ENCODE results near the gene KCNE4. TPM values are rescaled to one million over a fixed set of nuclear protein-coding genes. Genes with fewer than 3 reads are reported as not detected.

KCNE4 gene
- total and polyA plus RNA-seq, 8 donors, result 0.75 to 25.2 (median 2.2) TPM

- no peak for FAIRE-seq
- H3K27ac ChIP-seq, result peak overlapping the region; percentile 3 to 65 (median 65)
- 25 to 32% methylated on average over 7 of the region's 7 CpGs for WGBS, 2 donors
Observed at GRCh38 chr2:223093436-223094241, 41.6 kb downstream of the KCNE4 start.

DNA sequence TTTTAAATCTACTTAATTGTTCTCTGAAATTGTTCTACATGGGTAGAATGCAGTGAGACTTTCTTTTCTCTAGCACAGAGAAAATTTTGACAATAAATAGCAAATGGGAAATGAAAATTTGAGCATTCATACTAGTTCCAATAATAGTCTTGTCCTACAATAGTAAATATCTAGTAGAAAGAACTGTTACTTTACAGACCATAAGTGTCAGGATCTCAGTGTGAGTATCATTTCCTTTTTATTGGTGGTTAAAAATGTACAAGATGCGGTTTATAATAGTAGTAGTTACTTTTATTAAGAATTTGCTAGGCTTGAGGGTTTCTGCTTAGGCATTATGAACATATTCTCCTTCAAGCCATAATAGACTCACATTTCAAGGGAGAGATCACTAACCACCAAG lies 43.2 kb downstream of the KCNE4 start:
- no peaks in the 10 kb centered on the region for H3K36me3 ChIP-seq
- H3K4me3 ChIP-seq, result no peak overlapping the region
- H3K9me3 ChIP-seq, result no peaks in the 10 kb centered on the region
- DNase-seq (no peak), ATAC-seq (no peak), FAIRE-seq (no peak)
- H3K27me3 ChIP-seq, result no peaks in the 10 kb centered on the region
- 93 to 94% methylated on average over 1 of the region's 1 CpG for WGBS, 2 donors
- no peak overlapping the region for H3K27ac ChIP-seq
- intact Hi-C loops (cut with DNase I), result no loop called here
- TF ChIP-seq, protein P1, sequence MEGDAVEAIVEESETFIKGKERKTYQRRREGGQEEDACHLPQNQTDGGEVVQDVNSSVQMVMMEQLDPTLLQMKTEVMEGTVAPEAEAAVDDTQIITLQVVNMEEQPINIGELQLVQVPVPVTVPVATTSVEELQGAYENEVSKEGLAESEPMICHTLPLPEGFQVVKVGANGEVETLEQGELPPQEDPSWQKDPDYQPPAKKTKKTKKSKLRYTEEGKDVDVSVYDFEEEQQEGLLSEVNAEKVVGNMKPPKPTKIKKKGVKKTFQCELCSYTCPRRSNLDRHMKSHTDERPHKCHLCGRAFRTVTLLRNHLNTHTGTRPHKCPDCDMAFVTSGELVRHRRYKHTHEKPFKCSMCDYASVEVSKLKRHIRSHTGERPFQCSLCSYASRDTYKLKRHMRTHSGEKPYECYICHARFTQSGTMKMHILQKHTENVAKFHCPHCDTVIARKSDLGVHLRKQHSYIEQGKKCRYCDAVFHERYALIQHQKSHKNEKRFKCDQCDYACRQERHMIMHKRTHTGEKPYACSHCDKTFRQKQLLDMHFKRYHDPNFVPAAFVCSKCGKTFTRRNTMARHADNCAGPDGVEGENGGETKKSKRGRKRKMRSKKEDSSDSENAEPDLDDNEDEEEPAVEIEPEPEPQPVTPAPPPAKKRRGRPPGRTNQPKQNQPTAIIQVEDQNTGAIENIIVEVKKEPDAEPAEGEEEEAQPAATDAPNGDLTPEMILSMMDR (IDR thresholded peaks at IDR 0.05), result no peak
- H3K4me1 ChIP-seq, result peaks cover 20 to 29% (median 25%) of the 10 kb centered on the region in 3 donors

More at GRCh38 chr2:223093436-223094241, 41.6 kb downstream of the KCNE4 start:
- H3K27me3 ChIP-seq, result no peaks in the 10 kb centered on the region
- no peaks in the 10 kb centered on the region for H3K9me3 ChIP-seq
- H3K36me3 ChIP-seq, result no peaks in the 10 kb centered on the region
- DNase-seq (peak in 5 of 6 donors; percentile 60 to 85 (median 71)), ATAC-seq (peak; percentile 60 to 76 (median 73))
- TF ChIP-seq, protein P1 (IDR thresholded peaks at IDR 0.05), result no peak
- H3K4me3 ChIP-seq, result no peak overlapping the region
- H3K4me1 ChIP-seq, result peaks cover 19 to 31% (median 30%) of the 10 kb centered on the region in 3 donors
- intact Hi-C loops (cut with DNase I), result no loop called here

DNA sequence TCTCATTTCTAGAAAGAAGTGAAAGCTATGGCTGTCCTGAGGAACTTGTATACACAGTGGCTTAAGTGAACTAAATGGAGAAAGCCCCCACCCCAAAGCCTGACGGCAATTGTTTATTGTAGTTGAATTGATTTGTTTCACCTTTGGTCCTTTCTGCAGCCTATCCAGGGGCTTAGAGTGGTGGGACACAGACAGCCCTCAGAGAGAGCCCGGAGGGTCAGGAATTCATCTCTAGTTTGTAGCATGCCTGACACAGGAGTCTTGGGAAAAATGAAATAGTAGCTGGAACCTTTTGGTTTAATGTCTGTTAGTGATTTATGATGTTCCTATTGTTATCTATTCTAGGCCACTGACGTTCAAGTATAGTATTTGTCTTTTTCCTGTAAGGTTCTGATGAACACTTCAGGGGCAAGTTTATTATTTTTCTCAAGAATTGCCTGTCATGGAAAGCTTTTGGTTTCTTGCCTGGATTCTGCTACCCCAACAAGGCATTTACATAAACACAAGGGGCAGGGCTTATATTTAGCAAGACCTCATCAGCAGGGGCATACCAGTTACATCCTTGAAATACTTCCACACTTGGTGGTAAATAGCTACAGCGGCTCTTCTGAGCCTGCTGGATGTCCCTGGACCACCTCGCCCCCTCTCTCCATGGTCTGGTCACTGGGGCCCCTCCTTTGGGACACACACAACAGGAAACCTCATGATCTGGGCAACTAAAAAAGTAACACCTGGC lies 44.4 kb downstream of the KCNE4 start:
- Histone ChIP-seq H3K36me3 (no peaks in the 10 kb centered on the region), H3K9me3 (no peaks in the 10 kb centered on the region), H3K4me1 (peaks cover 17 to 27% (median 22%) of the 10 kb centered on the region in 3 donors), H3K27ac (no peak overlapping the region), H3K27me3 (no peaks in the 10 kb centered on the region), H3K4me3 (no peak overlapping the region)
- intact Hi-C loops (cut with DNase I), result no loop called here
- FAIRE-seq, result no peak
- WGBS, 2 donors, result 69 to 70% methylated on average over 5 of the region's 5 CpGs
- DNase-seq, result no peak
- TF ChIP-seq, protein P1 (IDR thresholded peaks at IDR 0.05), result no peak
- ATAC-seq, result no peak

- DNase-seq, result no peak
- WGBS, 2 donors, result 86 to 87% methylated on average over 6 of the region's 6 CpGs
- TF ChIP-seq, protein P1 (IDR thresholded peaks at IDR 0.05), result no peak
- H3K9me3 ChIP-seq, result no peaks in the 10 kb centered on the region
- intact Hi-C loops (cut with DNase I), result no loop called here
- H3K27ac ChIP-seq, result no peak overlapping the region
- H3K4me3 ChIP-seq, result no peak overlapping the region
- H3K4me1 ChIP-seq, result peaks cover 12 to 22% (median 21%) of the 10 kb centered on the region in 3 donors
- ATAC-seq, result no peak
- no peak for FAIRE-seq
- no peaks in the 10 kb centered on the region for H3K36me3 ChIP-seq
- no peaks in the 10 kb centered on the region for H3K27me3 ChIP-seq
Observed at GRCh38 chr2:223097888-223098383, 45.9 kb downstream of the KCNE4 start.
